NCI-H524 (cell line): ENCODE results near the gene NRAP.

Experiments
- DNase-seq, 2 experiments: peaks; one replicate each; lab custom pipeline; 2025; lab: John Stamatoyannopoulos, UW

Gene NRAP

DNA sequence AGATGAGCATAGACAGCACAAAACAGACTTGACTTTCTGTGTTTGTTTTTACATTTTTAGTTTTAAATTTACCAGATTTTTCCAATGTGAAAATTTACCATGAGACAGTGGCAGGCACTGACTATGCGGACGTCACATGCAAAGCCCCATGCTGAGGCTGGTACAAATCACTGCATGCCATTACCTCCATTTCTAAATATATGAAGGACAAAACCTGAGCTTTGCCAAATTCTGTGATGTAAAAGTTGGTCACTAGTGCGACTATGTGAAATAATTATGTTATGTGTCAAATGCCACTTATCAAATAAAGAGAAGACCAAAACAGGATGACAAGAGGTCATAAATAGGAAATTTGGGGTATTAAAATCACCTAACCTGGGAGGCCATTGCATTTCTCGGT is 22.1 kb downstream of the NRAP start:
- no peak for DNase-seq

DNA sequence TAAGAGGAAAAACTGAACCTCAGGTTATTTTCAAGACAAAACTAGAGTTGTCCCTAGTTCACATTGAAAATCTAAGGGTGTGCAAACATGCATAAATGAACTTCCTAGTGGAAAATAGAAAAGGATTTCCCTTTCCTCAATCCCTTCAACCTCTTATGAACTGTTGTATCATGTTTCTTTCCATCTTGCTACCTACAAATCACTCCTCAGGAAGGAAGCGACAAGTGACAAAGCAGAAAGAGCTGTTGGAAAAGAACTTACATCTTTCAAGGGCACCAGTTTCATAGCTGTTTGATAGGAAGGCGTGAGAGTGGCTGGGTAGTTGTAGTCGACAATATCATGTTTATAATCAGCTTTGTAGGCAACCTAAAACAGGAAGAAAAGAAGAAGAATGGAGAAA is 23.9 kb downstream of the NRAP start:
- no peak for DNase-seq

DNA sequence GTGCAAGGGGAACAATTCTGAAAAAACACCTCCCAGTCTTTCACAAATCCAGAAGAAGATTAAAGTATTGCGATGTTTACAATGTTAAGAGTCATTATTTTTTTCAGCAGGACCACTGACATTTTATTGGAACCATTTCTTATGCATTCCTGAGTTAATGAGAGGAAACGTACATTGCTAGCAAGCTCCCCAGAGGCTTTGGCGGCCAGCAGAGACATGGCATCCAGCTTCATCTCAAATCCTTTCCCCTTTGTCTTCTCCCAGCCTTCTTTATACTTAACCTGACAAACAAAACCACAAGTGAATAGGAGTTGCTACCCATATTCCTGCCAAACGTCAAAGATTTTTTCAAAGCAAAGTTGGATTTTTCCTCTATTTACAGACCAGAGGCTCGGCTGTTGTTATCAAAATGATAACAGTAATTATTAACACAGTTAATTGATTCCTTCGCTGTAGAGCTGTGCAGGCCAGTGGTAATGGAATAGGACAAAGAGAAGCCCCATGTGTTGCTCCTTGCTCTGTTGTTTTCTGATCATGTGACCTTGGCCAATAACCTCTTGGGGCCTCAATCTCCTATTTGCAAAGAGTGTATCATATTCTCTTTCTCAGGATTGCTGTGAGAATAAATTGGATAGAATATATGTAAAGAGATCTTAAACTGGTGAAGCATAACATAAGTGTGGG is 32.0 kb downstream of the NRAP start:
- no peak for DNase-seq

DNA sequence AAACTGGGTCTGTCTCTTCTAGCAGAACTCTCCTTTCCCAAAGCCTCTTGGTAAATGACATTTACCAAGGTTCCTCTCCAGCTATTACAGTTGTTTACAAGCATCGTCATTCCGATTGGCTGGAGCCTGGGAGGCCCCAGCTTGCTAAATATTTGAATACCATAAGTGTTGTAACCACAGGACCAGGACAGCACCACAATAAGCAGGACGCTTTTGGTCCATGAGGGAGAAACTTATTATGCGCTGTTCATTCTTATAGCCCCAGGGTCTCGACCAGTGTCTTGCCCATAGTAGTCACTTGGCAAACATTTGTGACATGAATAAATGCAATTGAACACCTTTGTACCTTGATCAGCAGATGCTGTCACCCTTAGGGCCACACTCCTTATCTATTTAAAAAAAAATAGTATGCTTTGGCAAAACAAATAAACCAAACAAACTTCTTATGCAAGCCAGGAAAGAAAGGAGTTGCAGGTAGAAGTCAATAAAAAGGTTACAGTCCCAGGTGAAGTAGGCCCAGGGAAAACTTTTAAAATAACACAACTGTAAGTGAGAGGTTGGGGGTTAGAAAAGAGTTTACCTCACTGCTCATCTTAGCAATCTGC is 32.8 kb downstream of the NRAP start:
- no peak for DNase-seq

DNA sequence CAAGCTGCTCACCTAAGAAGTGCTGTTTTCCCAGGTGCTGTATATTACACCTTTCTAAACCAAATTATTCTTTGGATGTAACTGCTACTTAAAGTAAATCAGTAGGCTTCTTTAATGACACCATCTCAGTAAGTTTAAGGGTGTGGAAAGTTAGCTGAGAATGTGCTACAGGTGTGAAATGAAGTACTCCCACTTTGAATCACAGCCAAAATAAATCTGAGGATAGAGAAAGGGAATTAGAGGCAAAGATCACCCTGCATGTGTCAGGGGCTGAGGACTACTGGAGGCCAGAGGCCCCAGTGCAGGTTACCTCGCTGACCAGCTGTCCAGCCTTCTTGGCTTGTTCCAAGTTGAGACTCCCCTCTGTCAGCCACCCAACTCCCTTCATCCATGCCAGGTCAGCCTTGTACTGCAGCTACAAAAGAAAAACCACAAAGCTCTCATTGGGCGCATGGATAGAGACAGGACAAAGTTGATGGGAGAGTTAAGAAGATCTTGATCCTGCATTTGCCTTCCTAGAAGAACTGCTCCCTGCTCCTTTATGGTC is 35.2 kb downstream of the NRAP start:
- no peak for DNase-seq

DNA sequence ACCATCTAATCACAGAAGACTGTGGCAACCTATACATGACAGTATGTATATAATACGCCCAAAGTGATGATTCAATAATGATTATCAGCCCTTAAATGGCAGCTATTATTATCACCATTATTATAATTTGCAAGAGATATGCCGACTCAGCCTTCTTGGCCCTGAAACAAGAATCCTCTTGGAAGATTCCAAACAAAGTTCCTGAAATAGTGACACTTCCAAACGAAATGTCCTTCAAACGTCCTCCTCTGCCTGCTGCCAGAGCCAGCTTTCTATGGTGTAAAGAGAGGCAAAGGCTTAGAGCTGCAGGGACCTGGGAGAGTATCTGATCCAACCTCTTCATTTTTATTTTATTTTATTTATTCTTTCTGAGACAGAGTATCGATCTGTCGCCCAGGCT is 36.0 kb downstream of the NRAP start:
- DNase-seq: no peak

DNA sequence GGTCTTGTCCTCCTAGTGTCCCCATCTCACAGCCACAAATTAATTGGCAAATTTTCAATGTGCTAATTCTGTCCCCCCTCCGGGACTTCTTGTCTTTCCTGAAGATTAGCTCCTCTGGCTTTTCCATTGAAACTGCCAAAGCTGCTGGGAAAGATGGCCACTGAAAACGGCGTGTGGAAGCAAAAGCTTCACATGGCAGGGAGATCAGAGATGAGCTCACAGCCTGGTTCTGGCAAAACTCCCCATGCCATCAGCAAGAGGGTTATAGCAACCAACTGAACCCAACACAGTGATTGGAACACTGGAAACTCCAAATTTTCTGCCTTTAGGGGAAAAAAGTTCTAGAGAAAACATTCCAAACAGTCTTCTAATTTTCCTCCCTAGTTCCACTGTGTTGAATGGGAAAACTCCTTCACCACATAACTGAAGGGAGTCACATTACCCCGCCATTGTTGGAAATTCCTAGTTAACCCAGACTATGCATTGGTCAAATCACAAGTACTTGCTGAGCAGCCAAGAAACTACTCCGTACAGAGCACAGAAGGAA is 37.0 kb downstream of the NRAP start:
- DNase-seq: no peak

DNA sequence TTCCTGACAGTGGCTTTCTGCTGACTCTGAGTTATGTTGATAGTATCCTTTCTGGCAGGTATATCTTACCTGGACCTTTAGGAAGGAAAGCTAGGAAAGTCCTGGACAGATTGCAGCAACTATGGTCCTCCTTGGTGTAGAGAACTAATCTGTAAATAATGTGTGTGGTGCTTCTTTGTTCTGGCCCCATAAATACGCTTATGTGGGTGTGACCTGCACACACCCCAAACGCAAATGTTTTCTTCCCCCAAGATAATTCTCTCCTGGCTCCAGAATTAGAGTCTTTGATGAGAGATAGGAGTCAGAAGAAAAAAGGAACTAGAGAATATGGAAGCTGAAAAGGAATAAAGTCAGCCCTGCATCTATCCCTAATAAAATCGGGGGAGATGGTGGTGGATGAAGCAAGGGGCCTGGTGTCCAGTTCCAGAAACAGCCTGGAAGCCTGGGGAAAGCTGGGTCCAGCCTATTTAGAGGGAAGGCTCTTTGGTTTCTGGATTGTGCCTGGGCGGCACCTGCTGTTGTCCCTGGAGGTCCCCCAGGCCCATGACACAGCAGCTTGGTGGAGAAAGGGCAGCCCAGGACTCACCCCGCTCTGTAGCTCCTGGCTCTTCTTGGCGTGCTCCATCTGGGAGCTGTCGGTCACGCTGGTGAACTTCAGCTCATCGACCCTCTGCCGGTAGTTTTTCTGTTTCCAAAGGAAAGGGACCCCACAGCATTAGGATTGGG is 38.2 kb downstream of the NRAP start:
- DNase-seq: no peak

DNA sequence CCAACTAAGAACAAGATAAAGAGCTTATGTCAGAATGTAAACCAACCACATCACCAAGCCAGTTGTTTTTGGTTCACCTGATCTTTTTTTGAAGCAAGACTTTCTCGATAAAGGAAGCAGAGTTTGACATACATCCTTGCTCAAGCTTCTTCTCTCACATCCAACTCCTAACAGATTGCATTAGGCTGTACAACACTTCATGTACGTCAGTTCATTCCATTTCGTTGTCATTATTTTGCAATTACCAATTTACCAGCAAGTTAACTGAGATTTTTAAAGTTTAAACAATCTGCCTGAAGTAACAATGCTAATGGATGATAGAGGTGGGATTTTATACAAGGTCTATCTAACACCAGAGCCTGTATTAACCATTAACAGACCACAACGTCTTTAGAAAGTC is 41.0 kb downstream of the NRAP start:
- no peak for DNase-seq

DNA sequence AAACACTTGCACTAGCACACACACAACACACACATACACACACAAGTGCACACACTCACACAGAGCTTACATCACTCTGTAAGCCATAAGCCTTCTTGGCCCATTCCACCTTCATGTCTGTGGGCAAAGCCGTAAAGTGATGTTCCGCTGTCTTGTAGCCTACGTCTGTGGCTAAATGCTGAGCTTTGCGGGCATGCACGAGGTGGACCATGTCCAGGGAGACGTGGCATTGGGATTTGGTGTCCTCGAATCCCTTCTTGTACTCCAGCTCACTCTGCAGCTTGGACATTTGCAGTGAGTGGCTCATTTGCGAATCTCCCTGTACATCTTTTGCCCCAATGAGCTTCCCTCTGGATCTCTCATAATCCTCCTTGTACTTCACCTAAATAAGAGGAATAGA is 42.0 kb downstream of the NRAP start:
- DNase-seq: no peak

DNA sequence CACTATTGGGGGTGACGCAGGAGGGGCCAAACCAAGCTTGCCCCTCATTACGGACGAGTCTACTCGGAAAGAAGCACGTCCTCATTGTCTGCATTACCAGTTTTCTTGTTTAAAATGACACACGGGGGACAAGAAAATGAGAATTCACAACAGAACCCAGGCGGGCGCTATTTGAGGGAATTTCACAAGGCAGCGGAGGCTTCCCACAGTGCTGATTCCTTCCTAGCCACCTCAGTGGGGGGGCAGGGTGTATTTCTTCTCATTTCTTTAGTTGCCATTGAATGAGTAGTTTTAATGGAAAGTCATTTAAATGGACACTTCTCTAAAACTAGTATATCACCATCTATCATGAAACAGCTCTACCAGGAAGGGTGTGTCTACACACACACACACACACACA is 42.9 kb downstream of the NRAP start:
- DNase-seq: no peak

DNA sequence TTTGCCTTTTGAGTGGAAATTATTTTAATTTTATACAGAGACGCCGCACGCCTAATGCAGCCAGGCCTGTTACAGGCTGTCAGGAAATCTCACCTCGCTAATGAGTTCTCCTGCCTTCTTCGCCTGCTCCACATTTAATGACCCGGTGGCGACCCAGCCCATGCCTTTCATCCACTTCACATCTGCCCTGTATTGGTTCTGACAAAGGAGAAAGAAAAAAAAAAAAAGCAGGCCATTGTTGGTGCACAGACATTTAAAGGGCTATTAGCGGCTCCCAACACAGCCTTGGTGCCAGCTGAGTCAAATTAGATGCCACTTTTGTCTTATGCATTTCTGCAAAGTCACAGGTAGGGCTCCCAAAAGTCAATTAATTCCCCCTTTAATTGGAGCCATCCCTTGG is 43.3 kb downstream of the NRAP start:
- no peak for DNase-seq

DNA sequence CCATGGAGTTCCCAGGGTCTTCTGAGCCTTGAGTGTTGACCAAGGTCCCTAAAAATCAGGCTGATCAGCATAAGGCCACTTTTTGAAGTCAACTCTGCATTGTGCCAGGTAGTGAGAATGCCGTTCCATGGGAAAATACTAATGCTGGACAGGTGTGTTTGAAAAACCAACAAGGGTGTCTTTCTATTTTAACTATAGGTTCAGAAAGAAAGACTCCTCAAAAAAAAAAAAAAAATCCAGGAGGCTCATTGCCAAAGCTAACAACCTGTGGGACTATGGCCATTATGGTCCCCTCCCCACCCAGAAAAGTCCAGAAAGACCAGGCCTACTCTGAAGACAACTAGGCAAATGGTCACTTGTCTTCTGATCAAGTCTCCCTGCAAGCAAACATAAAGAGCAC is 44.4 kb downstream of the NRAP start:
- DNase-seq: no peak

DNA sequence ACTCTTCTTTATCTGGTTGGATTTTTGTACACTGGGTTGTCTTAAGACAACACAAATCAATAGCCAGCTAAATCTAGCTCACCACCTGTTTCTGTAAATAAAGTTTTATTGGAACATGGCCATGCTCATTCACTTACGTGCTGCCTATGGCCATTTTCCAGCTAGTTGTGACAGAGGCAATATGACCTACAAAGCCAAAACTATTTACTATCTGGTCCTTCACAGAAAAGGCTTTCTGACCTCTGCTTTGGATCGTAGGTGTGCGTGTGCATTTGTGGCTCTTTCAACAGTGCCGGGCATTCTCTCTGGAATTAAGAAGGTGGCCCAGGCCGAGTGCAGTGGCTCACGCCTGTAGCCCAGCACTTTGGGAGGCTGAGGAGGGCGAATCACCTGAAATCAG is 45.5 kb downstream of the NRAP start:
- no peak for DNase-seq

DNA sequence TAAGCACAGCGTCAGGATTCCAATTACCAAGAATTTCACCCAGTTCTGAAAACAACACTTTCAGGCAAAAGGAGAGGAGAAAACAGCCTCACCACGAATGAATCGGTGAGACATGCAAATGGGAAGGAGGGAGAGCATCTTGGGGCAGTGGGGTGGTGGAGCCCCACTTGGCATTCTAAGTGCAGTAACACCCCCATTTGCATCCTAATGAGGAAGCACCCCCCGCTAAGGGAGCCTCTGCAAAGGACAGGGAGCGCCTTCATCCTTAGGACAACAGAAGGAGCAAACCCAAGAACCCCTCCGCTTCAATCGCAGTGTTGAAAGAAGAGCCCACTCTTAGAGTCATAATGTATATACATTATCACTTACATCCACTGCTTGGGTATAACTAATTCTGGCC is 46.8 kb downstream of the NRAP start:
- DNase-seq: no peak

DNA sequence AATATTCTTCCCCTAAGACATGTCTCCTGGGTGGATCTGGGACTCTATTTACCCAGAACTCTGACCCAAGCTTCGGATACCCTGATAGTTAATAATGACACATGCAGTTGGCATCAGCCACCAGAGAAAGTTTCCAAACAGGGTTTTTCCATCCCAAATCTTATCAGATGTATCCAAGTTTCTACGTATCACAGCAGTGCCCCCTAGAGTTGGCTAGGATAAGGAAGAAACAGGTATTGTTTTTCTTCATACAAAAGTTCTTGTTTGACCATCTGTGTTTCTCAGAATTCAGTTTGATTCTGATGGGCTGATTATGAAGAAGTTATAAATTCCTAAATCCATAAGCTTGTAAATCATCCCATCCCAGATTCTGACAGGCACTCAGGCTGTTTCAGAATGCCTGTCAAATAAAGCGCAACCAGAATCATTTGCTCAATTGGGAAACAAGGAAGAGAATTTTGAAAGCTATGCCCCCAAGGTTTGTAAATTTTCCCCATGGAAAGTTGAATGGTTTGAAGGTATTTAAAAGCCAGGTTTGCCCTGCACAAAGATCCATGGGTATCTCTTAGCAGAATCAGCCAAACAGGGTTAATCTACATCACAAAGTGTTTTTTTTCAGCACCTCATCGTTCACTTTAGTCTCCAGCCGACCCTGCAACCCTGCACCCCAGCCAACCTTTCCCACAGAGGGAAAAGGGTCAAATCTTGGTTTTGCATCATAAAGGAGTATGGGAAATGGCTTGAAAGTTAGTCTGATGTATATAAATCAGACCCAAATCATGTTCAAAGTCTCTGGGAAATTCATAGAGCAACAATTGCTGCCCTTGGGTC is 47.4 kb downstream of the NRAP start:
- DNase-seq: peak in 1 of 2 experiments; percentile 1

DNA sequence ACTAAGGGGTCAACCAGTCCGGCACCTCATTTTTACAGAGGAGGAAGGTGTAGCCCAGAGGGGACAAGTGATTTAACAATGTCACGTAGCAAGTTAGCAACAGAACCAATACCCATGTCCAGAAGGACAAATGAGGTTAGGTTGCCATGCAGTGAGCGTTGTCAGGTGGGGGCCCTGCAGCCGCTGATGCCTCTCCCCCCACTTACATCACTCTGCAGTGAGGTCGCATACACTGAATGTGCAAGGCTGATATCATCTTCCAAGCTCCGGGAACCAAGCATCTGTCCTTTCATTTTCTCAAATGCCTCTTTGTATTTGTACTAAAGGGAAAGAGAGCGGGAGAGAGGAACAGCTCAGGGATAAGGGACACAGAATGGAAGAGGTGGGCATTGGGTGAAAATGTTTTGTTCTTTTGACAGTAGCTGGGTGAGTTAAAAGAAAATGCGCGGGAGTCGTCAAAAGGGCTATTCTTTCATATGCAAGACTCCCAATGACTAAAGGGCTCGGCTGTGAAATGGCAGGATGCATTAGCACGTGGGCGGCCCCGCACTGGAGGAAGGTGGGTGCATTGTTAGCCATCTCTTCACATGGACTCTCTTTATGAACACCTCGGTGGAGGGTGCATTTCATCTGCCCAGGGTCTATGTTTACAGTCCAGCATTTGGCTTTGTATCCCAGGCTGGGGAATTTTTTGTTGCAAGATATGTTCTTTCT is 49.7 kb downstream of the NRAP start:
- DNase-seq: no peak

DNA sequence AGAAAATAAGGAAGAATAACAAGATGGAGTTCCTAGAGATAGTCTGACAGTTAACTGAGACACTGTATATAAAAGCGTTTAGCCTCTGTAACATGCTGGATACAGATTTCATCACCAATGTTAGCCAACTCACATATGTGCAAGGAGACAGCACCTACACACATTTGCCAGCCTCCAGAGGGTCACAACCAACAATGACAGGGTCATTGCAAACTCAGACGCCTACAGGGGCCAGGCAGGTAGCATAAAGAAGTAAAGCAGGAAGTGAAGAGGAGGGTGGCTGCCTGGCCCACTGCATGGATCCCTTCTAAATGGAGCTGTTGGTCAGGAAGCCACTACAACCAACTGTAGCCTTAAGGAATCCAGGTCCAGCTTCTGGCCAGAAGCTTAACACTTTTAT is 50.4 kb downstream of the NRAP start:
- DNase-seq: no peak

DNA sequence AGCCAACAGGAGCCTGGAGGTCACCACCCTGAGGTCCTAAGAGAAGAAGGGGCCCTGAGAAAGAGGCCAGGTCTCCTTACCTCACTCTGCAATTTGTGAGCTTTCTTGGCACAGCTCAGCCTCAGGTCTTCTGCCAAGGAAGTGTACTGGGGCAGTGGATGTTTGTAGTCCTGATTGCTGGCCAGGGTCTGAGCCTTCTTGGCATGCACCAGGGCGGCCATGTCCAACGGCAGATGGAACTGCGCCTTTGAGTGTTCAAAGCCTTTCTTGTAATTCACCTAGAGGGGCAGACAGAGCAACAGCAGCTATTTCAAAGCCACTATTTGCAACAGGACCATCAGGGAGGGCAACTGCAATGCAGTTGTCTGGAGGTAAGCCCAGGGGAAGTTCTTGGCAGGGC is 51.7 kb downstream of the NRAP start:
- no peak for DNase-seq

DNA sequence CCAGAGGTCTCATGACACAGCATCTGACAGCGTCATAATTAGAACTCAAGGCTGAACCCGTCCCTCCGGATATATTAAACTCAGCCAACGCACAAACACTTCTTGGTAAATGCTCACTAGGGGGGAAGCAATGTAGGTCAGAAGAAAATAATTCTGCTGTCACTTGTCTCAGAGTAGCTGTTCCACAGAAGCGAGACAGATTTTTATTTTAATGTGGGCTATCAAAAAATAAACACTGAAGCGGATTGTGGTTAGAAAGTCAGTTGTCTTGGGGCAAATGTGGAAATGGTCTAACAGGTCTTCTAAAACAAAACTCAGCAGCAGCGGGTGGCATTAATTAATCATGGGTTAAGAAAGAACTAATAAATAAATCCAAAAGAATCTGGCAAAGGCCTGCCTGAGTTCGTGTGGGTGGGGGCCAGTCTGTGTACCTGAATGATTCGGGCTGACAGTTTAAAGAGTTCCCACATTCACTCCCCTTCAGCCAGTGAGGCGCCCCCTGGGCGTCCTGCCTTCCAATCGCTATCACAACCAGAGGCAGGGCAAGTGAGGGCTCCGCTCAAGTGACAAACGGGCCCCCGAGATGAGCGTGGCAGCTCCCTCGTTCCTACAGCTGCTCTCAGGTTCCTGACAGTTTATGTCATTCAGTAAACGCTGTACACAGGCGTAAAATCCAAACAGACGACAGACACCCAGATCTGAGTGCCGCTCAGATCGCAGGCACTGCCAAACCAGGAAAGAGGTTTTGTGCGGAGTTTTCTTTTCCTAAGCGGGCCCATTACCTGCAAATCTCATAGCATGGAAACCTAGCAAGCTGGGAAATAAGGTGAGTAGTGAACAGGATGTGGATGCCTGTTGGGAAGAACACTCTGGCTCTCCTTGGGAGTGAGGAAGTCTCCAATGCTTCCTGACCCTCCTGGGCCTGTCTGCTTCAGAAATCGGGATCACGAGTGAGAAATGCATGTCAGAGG is 52.9 kb downstream of the NRAP start:
- no peak for DNase-seq
